HL-60 (cell line): ENCODE measurements around the gene AGBL4.

ENCODE experiments used
- GABPA ChIP-seq: IDR thresholded peaks from 2 replicates; pipeline ENCODE4 v1.6.1; 2012; ENCODE audit warnings: low read depth
- POLR2AphosphoS5 ChIP-seq: IDR thresholded peaks from 2 replicates; pipeline ENCODE4 v1.6.1; 2012; ENCODE audit warnings: low read depth
- REST ChIP-seq: IDR thresholded peaks from 2 replicates; pipeline ENCODE4 v1.6.1; 2012; ENCODE audit warnings: low read depth; ENCODE audit not compliant: insufficient replicate concordance
- TF ChIP-seq, protein P1 (sequence below): IDR thresholded peaks from one replicate; pipeline ENCODE4 v1.5.1; 2011; ENCODE audit warnings: low read length, control low read depth, inconsistent platforms; ENCODE audit not compliant: insufficient read depth

GRCh38 chr1:48701445-48701844 is 1322.3 kb downstream of the AGBL4 start:
- TF ChIP-seq, protein P1, sequence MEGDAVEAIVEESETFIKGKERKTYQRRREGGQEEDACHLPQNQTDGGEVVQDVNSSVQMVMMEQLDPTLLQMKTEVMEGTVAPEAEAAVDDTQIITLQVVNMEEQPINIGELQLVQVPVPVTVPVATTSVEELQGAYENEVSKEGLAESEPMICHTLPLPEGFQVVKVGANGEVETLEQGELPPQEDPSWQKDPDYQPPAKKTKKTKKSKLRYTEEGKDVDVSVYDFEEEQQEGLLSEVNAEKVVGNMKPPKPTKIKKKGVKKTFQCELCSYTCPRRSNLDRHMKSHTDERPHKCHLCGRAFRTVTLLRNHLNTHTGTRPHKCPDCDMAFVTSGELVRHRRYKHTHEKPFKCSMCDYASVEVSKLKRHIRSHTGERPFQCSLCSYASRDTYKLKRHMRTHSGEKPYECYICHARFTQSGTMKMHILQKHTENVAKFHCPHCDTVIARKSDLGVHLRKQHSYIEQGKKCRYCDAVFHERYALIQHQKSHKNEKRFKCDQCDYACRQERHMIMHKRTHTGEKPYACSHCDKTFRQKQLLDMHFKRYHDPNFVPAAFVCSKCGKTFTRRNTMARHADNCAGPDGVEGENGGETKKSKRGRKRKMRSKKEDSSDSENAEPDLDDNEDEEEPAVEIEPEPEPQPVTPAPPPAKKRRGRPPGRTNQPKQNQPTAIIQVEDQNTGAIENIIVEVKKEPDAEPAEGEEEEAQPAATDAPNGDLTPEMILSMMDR, result no peak
- no peak for TF ChIP-seq POLR2AphosphoS5
- TF ChIP-seq REST, result no peak
- no peak for TF ChIP-seq GABPA
